OCI-LY3 (cell line): ENCODE data around the gene TMEM213.
"Not testable (repeated sequence)": the region's sequence is repeated elsewhere in the genome, so short reads cannot be mapped to it uniquely, and the experiment has no call there.

Source experiments
- CTCF ChIP-seq: fragments of 200-600, 300-600 bp; sonication (generic); IDR thresholded peaks from 2 replicates; pipeline ENCODE4 v1.5.1; 2014; ENCODE audit warnings: antibody characterized with exemption, low read length, low read depth
- EZH2phosphoT487 ChIP-seq: fragments of 200-600 bp; shearing (Covaris generic); IDR thresholded peaks from 2 replicates; pipeline ENCODE4 v1.6.1; 2018; ENCODE audit warnings: antibody characterized with exemption, mixed run types, low read depth

DNA sequence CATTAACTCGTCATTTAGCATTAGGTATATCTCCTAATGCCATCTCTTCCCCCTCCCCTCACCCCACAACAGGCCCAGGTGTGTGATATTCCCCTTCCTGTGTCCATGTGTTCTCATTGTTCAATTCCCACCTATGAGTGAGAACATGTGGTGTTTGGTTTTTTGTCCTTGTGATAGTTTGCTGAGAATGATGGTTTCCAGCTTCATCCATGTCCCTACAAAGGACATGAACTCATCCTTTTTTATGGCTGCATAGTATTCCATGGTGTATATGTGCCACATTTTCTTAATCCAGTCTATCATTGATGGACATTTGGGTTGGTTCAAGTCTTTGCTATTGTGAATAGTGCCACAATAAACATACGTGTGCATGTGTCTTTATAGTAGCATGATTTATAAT, 13.5 kb downstream of the TMEM213 start:
- not testable (repeated sequence) for TF ChIP-seq CTCF, EZH2phosphoT487
